ENCODE measurements around the gene LSM14A.
A peak's percentile ranks its signal among the peaks of the same experiment; 100 is the strongest.

The LSM14A gene

DNA sequence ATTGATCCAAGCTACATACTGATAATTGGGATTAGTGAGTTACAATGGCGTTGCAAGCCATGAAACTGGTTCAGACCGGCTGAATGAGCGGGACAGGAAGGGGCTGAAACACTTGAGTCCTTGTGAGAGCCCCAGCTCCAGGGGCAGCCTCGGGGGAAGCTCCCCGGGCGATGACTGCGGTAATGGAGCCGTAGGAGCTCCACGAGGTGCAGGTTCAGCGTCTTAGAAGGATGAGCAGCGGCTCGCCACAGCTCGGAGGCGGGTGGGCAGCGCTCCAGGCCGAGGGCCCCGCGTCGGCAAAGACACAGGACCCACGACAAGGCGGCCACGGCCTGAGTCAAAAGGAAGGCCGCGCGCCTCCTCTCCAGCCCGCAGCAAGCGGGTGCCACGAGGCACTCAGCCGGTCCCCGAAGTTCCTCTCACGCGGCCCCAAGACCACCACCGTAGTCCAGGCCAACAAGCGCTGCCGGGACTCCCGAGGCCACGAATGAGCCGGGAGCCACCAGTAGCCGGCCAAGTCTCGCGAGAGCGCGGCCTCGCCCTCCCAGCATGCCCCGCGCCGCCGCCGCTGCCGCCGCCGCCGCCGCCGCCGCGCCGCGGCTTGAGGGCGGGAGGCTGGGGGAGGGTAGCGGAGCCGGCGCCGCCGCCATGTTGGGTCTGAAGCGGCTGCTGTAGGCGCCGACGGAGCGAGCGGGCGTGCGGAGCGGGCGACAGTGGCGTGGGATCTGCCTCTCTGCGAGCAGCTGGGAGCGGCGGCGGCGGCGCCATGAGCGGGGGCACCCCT lies at the start of gene LSM14A (continued):
- TF ChIP-seq, protein P1, sequence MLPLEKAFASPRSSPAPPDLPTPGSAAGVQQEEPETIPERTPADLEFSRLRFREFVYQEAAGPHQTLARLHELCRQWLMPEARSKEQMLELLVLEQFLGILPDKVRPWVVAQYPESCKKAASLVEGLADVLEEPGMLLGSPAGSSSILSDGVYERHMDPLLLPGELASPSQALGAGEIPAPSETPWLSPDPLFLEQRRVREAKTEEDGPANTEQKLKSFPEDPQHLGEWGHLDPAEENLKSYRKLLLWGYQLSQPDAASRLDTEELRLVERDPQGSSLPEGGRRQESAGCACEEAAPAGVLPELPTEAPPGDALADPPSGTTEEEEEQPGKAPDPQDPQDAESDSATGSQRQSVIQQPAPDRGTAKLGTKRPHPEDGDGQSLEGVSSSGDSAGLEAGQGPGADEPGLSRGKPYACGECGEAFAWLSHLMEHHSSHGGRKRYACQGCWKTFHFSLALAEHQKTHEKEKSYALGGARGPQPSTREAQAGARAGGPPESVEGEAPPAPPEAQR (tag by site-specific recombination; IDR thresholded peaks at IDR 0.05), result no peak; the same call in 1 of the 2 replicates
- peak; percentile 70; the same call in 1 of the 2 replicates for TF ChIP-seq ZFHX2 (tag by site-specific recombination; conservative IDR thresholded peaks at IDR 0.05)
- TF ChIP-seq, protein P2, sequence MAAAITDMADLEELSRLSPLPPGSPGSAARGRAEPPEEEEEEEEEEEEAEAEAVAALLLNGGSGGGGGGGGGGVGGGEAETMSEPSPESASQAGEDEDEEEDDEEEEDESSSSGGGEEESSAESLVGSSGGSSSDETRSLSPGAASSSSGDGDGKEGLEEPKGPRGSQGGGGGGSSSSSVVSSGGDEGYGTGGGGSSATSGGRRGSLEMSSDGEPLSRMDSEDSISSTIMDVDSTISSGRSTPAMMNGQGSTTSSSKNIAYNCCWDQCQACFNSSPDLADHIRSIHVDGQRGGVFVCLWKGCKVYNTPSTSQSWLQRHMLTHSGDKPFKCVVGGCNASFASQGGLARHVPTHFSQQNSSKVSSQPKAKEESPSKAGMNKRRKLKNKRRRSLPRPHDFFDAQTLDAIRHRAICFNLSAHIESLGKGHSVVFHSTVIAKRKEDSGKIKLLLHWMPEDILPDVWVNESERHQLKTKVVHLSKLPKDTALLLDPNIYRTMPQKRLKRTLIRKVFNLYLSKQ (tag by site-specific recombination; IDR thresholded peaks at IDR 0.05; ENCODE audit: borderline replicate concordance), result no peak
- peak; percentile 82; the same call in 1 of the 2 replicates for TF ChIP-seq YY1 (tag by site-specific recombination; IDR thresholded peaks at IDR 0.05)
- TF ChIP-seq EGR2 (tag by site-specific recombination; IDR thresholded peaks at IDR 0.05; ENCODE audit: low read depth), result peak; percentile 77
- TF ChIP-seq ZNF114 (tag by site-specific recombination; IDR thresholded peaks at IDR 0.05), result no peak
- TF ChIP-seq, protein P3, sequence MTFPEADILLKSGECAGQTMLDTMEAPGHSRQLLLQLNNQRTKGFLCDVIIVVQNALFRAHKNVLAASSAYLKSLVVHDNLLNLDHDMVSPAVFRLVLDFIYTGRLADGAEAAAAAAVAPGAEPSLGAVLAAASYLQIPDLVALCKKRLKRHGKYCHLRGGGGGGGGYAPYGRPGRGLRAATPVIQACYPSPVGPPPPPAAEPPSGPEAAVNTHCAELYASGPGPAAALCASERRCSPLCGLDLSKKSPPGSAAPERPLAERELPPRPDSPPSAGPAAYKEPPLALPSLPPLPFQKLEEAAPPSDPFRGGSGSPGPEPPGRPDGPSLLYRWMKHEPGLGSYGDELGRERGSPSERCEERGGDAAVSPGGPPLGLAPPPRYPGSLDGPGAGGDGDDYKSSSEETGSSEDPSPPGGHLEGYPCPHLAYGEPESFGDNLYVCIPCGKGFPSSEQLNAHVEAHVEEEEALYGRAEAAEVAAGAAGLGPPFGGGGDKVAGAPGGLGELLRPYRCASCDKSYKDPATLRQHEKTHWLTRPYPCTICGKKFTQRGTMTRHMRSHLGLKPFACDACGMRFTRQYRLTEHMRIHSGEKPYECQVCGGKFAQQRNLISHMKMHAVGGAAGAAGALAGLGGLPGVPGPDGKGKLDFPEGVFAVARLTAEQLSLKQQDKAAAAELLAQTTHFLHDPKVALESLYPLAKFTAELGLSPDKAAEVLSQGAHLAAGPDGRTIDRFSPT (tag by site-specific recombination; IDR thresholded peaks at IDR 0.05), result no peak
- TF ChIP-seq, protein P4, sequence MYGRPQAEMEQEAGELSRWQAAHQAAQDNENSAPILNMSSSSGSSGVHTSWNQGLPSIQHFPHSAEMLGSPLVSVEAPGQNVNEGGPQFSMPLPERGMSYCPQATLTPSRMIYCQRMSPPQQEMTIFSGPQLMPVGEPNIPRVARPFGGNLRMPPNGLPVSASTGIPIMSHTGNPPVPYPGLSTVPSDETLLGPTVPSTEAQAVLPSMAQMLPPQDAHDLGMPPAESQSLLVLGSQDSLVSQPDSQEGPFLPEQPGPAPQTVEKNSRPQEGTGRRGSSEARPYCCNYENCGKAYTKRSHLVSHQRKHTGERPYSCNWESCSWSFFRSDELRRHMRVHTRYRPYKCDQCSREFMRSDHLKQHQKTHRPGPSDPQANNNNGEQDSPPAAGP (tag by site-specific recombination; IDR thresholded peaks at IDR 0.05), result peak; percentile 61
- TF ChIP-seq ZNF664 (tag by site-specific recombination; IDR thresholded peaks at IDR 0.05), result no peak
- TF ChIP-seq ZNF416 (tag by site-specific recombination; IDR thresholded peaks at IDR 0.05), result no peak
- TF ChIP-seq ZNF558 (tag by site-specific recombination; IDR thresholded peaks at IDR 0.05), result no peak
- no peak for TF ChIP-seq ZIC2 (tag by site-specific recombination; IDR thresholded peaks at IDR 0.05)
- TF ChIP-seq ZNF843 (tag by site-specific recombination; IDR thresholded peaks at IDR 0.05), result peak; percentile 74
- peak; percentile 99 for TF ChIP-seq ZNF501 (tag by site-specific recombination; IDR thresholded peaks at IDR 0.05)
- no peak for TF ChIP-seq ZNF366 (tag by site-specific recombination; conservative IDR thresholded peaks at IDR 0.05)
- TF ChIP-seq ZNF560 (tag by site-specific recombination; IDR thresholded peaks at IDR 0.05; ENCODE audit: borderline replicate concordance), result no peak
- peak; percentile 9 for TF ChIP-seq ZBTB8A (tag by site-specific recombination; IDR thresholded peaks at IDR 0.05)
- TF ChIP-seq, protein P5, sequence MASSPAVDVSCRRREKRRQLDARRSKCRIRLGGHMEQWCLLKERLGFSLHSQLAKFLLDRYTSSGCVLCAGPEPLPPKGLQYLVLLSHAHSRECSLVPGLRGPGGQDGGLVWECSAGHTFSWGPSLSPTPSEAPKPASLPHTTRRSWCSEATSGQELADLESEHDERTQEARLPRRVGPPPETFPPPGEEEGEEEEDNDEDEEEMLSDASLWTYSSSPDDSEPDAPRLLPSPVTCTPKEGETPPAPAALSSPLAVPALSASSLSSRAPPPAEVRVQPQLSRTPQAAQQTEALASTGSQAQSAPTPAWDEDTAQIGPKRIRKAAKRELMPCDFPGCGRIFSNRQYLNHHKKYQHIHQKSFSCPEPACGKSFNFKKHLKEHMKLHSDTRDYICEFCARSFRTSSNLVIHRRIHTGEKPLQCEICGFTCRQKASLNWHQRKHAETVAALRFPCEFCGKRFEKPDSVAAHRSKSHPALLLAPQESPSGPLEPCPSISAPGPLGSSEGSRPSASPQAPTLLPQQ (tag by site-specific recombination; IDR thresholded peaks at IDR 0.05), result peak; percentile 80
- TF ChIP-seq ZNF600 (tag by site-specific recombination; IDR thresholded peaks at IDR 0.05), result peak; percentile 93
- TF ChIP-seq ZNF555 (tag by site-specific recombination; conservative IDR thresholded peaks at IDR 0.05), result no peak
- TF ChIP-seq ZFP69B (tag by site-specific recombination; IDR thresholded peaks at IDR 0.05), result peak; percentile 80; the same call in 1 of the 2 replicates
- TF ChIP-seq ZNF521 (tag by site-specific recombination; IDR thresholded peaks at IDR 0.05), result no peak
- peak; percentile 83 for TF ChIP-seq ZNF610 (tag by site-specific recombination; IDR thresholded peaks at IDR 0.05; ENCODE audit: borderline replicate concordance)
- TF ChIP-seq ZNF302 (tag by site-specific recombination; IDR thresholded peaks at IDR 0.05; ENCODE audit: low read depth), result no peak
- no peak for TF ChIP-seq HOXD13 (CRISPR knock-in tag; IDR thresholded peaks at IDR 0.05; ENCODE audit: borderline replicate concordance)
- no peak for TF ChIP-seq PRDM1 (tag by site-specific recombination; IDR thresholded peaks at IDR 0.05)
- TF ChIP-seq, protein P6, sequence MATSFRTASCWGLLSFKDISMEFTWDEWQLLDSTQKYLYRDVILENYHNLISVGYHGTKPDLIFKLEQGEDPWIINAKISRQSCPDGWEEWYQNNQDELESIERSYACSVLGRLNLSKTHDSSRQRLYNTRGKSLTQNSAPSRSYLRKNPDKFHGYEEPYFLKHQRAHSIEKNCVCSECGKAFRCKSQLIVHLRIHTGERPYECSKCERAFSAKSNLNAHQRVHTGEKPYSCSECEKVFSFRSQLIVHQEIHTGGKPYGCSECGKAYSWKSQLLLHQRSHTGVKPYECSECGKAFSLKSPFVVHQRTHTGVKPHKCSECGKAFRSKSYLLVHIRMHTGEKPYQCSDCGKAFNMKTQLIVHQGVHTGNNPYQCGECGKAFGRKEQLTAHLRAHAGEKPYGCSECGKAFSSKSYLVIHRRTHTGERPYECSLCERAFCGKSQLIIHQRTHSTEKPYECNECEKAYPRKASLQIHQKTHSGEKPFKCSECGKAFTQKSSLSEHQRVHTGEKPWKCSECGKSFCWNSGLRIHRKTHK (tag by site-specific recombination; IDR thresholded peaks at IDR 0.05), result no peak
- peak; percentile 52; the same call in 1 of the 2 replicates for TF ChIP-seq GFI1B (tag by site-specific recombination; IDR thresholded peaks at IDR 0.05)
- no peak for TF ChIP-seq SALL2 (tag by site-specific recombination; IDR thresholded peaks at IDR 0.05; ENCODE audit: borderline replicate concordance)
